Measurements from ENCODE around the gene GPR39.
"Not testable (repeated sequence)": the region's sequence is repeated elsewhere in the genome, so short reads cannot be mapped to it uniquely, and the experiment has no call there.

Gene GPR39

DNA sequence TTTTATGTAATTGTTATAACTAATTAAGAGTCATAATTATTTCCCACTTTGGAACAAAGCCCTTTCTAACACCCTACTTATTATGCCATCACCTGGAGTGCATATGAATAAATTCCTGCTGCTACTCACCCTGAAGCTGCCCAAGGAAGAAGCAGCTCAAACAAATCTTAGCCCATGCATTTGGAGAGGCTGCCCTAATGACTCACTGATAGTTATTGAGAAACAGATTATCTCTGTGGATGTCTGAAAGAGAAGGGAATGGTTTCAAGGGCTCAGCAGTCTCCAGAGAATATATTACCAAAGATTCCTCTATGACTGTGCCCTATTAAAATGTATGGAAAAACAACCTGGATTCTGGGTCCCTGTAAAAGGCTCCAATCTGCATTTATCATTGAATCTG, 81.0 kb downstream of the GPR39 start:
- no peak for DNase-seq (ENCODE audit: low spot score)

DNA sequence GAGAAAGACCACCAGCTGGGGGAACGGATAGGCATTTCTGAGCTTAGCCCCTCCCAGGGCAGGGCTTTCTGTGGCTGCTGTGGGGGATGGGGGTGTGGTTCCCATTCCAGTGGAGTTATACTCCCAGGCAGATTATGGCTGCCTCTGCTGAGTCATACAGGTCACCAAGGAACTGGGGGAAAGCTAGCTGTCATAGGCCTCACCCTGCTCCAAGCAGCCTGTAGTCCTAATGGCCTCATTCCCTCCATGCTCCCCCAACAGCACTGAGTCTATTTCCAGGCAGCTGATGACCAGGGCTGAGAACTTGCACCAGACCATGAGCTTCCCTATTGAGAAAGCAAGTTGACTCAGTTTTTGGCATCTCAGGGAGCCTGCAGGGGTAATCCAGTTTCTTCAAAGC, 87.1 kb downstream of the GPR39 start:
- no peak for DNase-seq (ENCODE audit: low spot score)

DNA sequence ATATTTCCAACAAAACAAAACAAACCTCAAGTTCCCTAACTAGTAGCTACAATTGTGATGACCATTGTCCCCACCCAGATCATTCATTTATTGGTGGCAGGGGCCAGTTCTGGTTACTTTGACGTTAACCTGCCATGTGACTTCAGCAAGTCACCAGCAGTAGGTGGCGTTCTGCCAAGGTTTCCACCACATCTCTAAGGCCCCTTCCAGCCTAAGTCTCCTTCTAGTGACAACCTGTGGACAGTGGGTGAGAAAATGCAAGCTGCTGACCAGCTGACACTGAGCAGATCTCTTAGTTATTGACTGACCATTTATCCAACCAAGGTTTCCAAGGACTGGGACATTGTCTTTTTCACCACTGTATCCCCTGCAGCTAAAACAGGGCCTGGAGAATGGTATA, 98.4 kb downstream of the GPR39 start:
- DNase-seq (ENCODE audit: low spot score), result no peak

DNA sequence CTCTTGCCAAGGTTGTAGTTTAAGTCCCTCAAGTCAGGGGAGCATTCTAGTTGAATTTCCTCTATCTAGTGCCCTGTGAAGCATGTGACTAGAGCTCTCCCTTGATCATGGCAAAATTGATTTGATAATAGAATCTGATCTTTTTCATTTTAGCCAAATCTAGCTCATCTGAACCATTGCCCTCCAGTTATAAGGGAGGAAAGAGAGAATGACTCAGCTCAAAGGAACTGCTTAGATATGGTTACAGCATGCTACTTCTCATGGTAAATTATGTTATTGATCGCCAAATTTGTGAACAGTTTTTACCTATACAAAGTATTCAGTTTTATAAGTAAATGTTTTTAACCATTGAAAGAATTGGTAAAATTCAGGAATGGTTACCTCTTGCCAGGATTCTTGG, 100.8 kb downstream of the GPR39 start:
- no peak for DNase-seq (ENCODE audit: low spot score)

GRCh38 chr2:132518302-132518701, 101.7 kb downstream of the GPR39 start:
- DNase-seq (ENCODE audit: low spot score), result no peak

- no peak for DNase-seq (ENCODE audit: low spot score)
Measured at GRCh38 chr2:132519566-132519965, 103.0 kb downstream of the GPR39 start.

GRCh38 chr2:132521341-132521740, 104.7 kb downstream of the GPR39 start:
- DNase-seq (ENCODE audit: low spot score), result no peak

DNA sequence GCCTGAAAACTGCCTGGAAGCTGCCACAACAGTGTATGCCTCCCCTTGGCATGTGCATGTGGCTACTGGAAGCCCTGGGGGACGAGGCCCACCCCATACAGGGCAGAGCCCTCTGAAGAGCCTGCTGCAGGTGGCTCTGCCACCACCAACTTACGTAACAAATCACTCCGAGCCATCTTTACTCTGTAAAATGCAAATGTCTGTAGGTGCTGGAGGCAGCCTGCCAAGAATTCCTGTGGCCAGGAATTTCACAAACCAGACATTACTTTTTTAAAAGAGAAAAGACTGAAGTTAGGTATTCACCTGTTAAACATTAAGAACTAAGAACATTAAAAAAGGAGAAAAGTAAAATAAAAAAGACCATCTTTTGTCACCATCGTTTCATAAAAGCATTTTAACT, 106.3 kb downstream of the GPR39 start:
- no peak for DNase-seq (ENCODE audit: low spot score)

GRCh38 chr2:132537061-132537460, 120.5 kb downstream of the GPR39 start:
- DNase-seq (ENCODE audit: low spot score), result not testable (repeated sequence)

DNA sequence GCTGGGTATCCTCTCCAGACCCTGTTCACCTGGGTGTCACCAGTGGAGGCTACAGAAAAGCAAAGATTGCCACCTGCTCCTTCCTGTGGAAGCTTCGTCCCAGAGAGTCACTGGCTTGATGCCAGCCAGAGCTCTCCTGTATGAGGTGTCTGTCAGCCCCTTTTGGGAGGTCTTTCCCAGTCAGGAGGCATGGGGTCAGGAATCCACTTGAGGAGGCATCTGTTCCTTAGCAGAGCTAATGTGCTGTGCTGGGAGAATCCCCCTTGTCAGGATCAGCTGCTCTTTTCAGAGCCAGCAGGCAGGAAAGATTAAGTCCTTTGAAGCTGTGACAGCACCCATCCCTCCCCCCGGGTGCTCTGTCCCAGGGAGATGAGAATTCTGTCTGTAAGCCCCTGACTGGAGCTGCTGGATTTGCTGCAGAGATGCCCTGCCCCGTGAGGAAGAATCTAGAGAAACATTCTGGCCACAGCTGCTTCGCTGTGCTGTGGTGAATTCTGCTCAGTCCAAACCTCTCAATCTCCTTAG, 121.8 kb downstream of the GPR39 start:
- no peak for DNase-seq (ENCODE audit: low spot score)

DNA sequence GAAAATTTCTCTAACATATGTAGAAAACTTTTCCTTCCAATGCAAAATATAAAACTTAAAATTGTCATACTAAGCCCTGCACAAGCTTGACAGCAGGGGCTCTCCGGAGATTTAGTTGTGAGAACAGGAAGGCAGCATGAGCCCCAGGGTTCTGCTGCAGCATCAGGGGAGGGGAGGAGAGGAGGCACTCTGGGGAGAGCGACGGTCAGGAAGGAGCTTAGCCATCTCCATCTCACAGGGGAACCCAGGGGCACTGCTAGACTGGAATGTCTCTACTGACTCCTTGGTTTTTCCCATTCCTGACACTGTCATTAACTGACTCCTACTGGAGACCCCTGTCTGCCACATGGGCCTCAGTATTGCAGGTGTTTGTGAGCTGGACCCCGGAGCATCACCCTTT, 123.6 kb downstream of the GPR39 start:
- no peak for DNase-seq (ENCODE audit: low spot score)

DNA sequence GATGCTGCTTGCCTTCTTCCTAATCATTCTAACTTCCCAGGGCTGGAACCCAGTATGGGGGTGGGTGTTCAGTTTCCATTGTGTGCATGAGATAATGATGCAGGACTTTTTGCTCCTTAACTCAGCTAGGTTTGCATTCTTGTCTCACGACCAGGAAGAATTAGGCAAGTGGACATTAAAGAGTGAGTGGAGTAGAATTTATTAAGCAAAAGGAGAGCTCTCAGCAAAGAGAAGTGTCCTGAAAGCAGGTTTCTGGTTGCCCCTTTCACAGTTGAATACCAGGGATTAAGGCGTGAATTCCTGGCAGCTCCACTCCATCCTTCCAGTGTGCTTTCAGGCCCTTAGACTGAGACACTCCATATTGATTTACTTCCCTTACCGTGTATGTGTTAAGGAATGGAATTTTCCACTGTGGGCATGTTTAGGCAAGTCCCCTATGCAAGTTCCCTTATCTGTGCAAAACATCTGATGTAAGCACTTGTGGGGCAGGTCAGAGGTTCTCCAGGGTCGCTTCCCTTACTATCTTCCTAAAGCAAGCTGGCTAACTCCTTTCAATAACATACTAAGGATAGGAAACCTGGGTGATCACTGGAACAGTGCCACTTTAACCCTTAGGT, 126.5 kb downstream of the GPR39 start:
- no peak for DNase-seq (ENCODE audit: low spot score)

DNA sequence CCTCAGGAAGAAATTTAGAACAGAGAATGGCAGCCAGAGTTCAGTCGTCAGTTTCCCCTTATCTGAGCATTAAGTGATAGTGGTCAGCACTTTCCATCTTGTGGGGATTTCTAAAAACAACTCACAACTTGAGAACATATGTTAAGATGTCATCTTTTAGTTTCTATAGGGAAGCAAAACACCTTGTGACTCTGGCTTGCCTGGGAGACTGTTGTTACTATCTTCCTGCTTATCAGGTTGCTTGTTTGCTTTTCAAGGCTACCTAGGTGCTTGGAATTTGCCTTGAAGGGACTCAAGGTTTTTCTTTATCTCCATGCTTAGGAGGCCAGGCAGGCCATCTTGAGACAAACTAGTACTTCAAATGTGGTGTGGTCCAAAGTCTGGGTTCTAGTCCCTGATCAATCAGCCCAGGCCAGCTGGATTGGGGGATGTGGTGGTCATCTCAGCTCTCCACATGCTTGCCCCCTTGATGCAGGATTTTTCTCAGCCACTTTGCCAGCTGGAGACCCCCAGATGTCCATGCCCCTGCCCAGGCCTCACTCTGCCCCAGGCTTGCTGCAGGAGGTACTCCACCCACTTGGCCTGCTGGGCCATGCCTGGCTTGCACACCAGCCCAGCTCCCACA, 127.5 kb downstream of the GPR39 start:
- DNase-seq (ENCODE audit: low spot score), result no peak

GRCh38 chr2:132547090-132547687, 130.6 kb downstream of the GPR39 start:
- DNase-seq (ENCODE audit: low spot score), result peak; percentile 57

- no peak for DNase-seq (ENCODE audit: low spot score)
Measured at GRCh38 chr2:132549935-132550670, 133.5 kb downstream of the GPR39 start.

- DNase-seq (ENCODE audit: low spot score), result no peak
Measured at GRCh38 chr2:132550946-132551345, 134.3 kb downstream of the GPR39 start.

GRCh38 chr2:132557694-132558093, 141.1 kb downstream of the GPR39 start:
- no peak for DNase-seq (ENCODE audit: low spot score)

DNA sequence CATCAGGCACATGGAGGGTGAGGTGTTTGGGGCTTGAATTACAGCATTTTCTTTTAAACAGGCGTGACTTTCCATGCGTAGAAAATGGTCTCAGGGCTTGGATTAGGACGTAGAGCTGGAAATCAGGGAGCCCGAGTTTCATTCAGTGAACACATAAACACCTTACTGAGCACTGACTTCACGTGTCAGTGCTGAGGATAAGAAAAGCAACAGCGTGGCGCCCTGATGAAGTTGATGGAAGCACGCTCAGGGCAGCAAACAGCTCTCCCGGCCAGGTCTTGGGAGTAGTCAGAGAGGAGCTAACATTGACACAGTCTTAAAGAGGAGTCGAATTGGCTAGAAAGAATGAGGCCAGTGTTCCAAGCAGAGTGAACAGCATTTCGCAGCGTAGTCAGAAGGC, 142.7 kb downstream of the GPR39 start:
- no peak for DNase-seq (ENCODE audit: low spot score)

GRCh38 chr2:132559921-132560320, 143.3 kb downstream of the GPR39 start:
- no peak for DNase-seq (ENCODE audit: low spot score)

DNA sequence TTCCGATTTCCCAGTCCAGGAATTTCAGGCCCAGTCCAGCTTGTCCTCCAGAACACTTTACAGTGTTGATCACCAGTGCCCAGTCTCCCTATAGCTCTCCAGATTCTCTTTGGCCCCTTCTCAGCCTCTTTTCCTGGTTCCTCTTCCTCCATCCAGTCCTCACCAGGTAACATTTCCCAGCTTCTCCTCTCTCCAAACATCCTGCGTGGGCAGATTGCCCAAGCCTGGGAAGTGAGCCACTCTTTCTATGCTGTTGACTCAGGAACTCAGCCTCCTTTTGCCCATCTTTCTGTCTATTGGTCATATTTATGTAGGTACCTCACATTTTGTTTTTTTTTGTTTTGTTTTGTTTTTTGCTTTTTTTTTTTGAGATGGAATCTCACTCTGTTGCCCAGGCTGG, 144.0 kb downstream of the GPR39 start:
- DNase-seq (ENCODE audit: low spot score), result no peak

GRCh38 chr2:132562245-132562644, 145.6 kb downstream of the GPR39 start:
- DNase-seq (ENCODE audit: low spot score), result no peak

DNA sequence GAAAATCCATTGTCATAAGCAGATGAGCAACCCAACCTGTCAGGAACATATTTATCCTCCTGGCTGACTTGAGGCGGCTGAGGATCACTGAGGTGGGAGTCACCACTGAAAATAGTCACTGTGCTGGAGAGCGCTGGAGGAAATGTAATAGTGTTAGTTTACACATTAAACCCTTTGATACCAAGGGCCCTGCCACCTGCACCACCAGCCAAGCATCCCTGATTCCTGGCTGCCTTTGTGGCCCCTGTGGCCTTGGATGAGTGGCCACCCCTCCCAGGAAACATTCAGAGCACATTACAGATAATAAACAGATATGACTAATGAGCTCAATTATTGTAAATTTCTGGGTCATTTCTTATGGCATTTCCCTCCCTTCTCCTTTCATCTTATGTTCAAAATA, 147.5 kb downstream of the GPR39 start:
- DNase-seq (ENCODE audit: low spot score), result no peak

DNA sequence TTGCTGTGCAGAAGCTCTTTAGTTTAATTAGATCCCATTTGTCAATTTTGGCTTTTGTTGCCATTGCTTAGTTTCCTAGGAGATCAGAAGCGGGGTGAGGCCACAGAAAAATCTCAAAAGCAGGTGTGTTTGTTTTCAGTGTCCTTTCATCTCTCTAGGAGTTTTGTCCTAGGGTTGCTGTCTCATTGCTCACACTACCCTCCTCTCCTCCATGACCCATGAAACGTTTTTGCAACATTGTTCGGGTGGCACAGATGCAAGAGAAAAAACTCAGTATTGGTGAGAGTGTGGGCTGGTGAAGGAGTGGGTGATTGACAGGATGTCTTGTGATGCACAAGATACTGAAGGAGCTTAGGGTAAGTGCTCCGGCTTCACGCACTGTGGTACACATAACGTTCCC, 149.8 kb downstream of the GPR39 start:
- no peak for DNase-seq (ENCODE audit: low spot score)
